Measurements from ENCODE around the gene GAPVD1. TPM values are rescaled to one million over a fixed set of nuclear protein-coding genes. Genes with fewer than 3 reads are reported as not detected.

Gene GAPVD1
- total and polyA plus RNA-seq, 10 of the 15 experiments (the other 5 are each of a cell fraction or from before 2014, with no cell fraction given) = 4.3 to 36.6 (median 25.9) TPM

GRCh38 chr9:125374443-125375309 lies 113.0 kb downstream of the GAPVD1 start:
- WGBS (ENCODE audit: insufficient coverage, insufficient replicate concordance, low lambda C conversion rate, missing lambda C conversion rate) = 13% methylated on average over 24 of the region's 24 CpGs
- in situ Hi-C loops (cut with MboI) (loop anchor here (5.0 to 10.0 kb wide), 2 partner anchors 602 to 760 kb away; partner anchors contain the start of gene NR6A1), intact Hi-C loops (cut with micrococcal nuclease; ENCODE audit: unreplicated experiment) (loop anchor here (1.0 to 10.0 kb wide), 5 partner anchors 118 to 662 kb away; partner anchors contain the start of genes ARPC5L, RPL35 and SCAI)
- H3K36me3 ChIP-seq (ENCODE audit: control insufficient read depth in 2 of 2, insufficient read depth in 2 of 2, low read length in 1 of 2) = no peaks in the 10 kb centered on the region
- peak overlapping the region; percentile 89 for H3K4me2 ChIP-seq (ENCODE audit: control insufficient read depth, insufficient read depth)
- H3K27me3 ChIP-seq (replicated peaks in 1 of 2; ENCODE audit: control insufficient read depth in 2 of 2, insufficient read depth in 2 of 2, low read length in 1 of 2) = peaks cover 0 to 2% of the 10 kb centered on the region in 2 experiments; a peak in 1 of 4 replicates
- no peaks in the 10 kb centered on the region for H3K79me2 ChIP-seq (ENCODE audit: control insufficient read depth, insufficient read depth, low read length)
- ChIA-PET POLR2A (no interaction called here), RAD21 (ENCODE audit: unreplicated experiment) (no interaction called here), SMC1A (ENCODE audit: uncharacterized antibody, unreplicated experiment) (no interaction called here), CTCF (interaction anchor here (0.5 to 1.5 kb wide), 5 partner anchors 11 to 600 kb away, joined by 3 to 6 read pairs (median 3); no protein-coding TSS in a partner anchor)
- BruUV-seq (replicated peaks) = no TSS peak
- H4K20me1 ChIP-seq (ENCODE audit: control insufficient read depth, insufficient read depth) = no peaks in the 10 kb centered on the region
- peak; percentile 69 for FAIRE-seq
- no peak overlapping the region for H3K27ac ChIP-seq (ENCODE audit: control insufficient read depth, insufficient read depth)
- H3K9ac ChIP-seq (ENCODE audit: control insufficient read depth, insufficient read depth, low read length) = no peak overlapping the region
- H3K9me3 ChIP-seq (replicated peaks; ENCODE audit: control insufficient read depth, insufficient read depth, low read length) = no peaks in the 10 kb centered on the region
- no peak overlapping the region for H3K4me3 ChIP-seq
- H2AFZ ChIP-seq (ENCODE audit: control insufficient read depth, low read depth, low read length) = peak overlapping the region; percentile 56
- 0 out of 2 replicates have a peak, but pooled peaks cover 3% of the 10 kb centered on the region for H3K4me1 ChIP-seq (ENCODE audit: control insufficient read depth, insufficient read depth, low read length)
- ATAC-seq = peak; percentile 98
- DNase-seq (ENCODE audit: low read depth, low spot score) = peak; percentile 16
- TF ChIP-seq NKRF (conservative IDR thresholded peaks at IDR 0.05) = no peak
- no peak for TF ChIP-seq WRNIP1 (IDR thresholded peaks at IDR 0.05; ENCODE audit: borderline replicate concordance, low read depth, low read length)
- TF ChIP-seq MYB (IDR thresholded peaks at IDR 0.05; ENCODE audit: borderline replicate concordance, low read depth, low read length) = no peak
- TF ChIP-seq BCLAF1 (IDR thresholded peaks at IDR 0.05) = no peak
- TF ChIP-seq CREB1 (IDR thresholded peaks at IDR 0.05; ENCODE audit: low read depth) = no peak
- no peak for TF ChIP-seq TBL1XR1 (IDR thresholded peaks at IDR 0.05; ENCODE audit: low read depth, low read length)
- TF ChIP-seq EED (IDR thresholded peaks at IDR 0.05; ENCODE audit: low read depth) = no peak
- no peak for TF ChIP-seq ZNF207 (IDR thresholded peaks at IDR 0.05; ENCODE audit: borderline replicate concordance)
- peak; percentile 91 for TF ChIP-seq SMC3 (IDR thresholded peaks at IDR 0.05; ENCODE audit: borderline replicate concordance, low read length)
- TF ChIP-seq IRF4 (IDR thresholded peaks at IDR 0.05; ENCODE audit: low read depth, low read length) = peak; percentile 51; the same call in 1 of the 2 replicates
- no peak for TF ChIP-seq STAT3 (IDR thresholded peaks at IDR 0.05; ENCODE audit: low read depth, low read length)
- TF ChIP-seq BRCA1 (IDR thresholded peaks at IDR 0.05; ENCODE audit: low read depth, low read length) = no peak
- no peak for TF ChIP-seq NR2C1 (IDR thresholded peaks at IDR 0.05)
- peak; percentile 100 for TF ChIP-seq RAD21 (IDR thresholded peaks at IDR 0.05; ENCODE audit: insufficient read depth, low read depth, low read length)
- no peak for TF ChIP-seq FOXM1 (IDR thresholded peaks at IDR 0.05; ENCODE audit: low read depth, low read length)

All from GM12878 (cell line).